PC-3 (cell line): ENCODE data around the gene OR1I1.

Experiments
- EZH2 ChIP-seq: fragments of 300-600 bp; sonication (generic); IDR thresholded peaks from one replicate; pipeline ENCODE4 v1.6.1; 2017; ENCODE audit warnings: antibody characterized with exemption, mild to moderate bottlenecking, low read length; ENCODE audit not compliant: unreplicated experiment
- EZH2phosphoT487 ChIP-seq: fragments of 300-600 bp; sonication (generic); IDR thresholded peaks from 2 replicates; pipeline ENCODE4 v1.6.1; 2018; ENCODE audit warnings: mild to moderate bottlenecking, antibody characterized with exemption, low read length, borderline replicate concordance
- TF ChIP-seq, protein P1 (sequence below): fragments of 300-600 bp; sonication (generic); conservative IDR thresholded peaks from 2 replicates; pipeline ENCODE4 v1.5.1; 2017; ENCODE audit warnings: antibody characterized with exemption, low read depth, mild to moderate bottlenecking, low read length

DNA sequence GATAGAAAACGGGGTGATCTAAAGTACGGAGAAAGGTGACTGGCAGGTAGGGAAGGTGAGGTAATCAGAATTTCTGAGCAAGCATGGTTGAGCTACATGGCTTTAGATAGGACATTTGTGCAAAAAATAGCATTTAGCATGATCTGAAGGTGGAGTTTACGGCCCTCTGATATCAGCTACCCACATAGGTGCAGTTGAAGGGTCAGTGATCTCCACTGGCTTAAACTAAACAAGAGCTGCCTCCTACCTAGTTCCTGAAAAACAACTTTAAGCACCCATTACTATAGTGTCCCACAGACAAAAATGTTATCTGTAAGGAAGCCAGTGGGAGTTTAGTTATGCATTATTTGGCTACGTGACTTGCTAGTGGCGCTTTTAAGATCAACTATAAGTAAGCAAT, 33.9 kb upstream of the OR1I1 start:
- no peak for TF ChIP-seq EZH2
- TF ChIP-seq, protein P1, sequence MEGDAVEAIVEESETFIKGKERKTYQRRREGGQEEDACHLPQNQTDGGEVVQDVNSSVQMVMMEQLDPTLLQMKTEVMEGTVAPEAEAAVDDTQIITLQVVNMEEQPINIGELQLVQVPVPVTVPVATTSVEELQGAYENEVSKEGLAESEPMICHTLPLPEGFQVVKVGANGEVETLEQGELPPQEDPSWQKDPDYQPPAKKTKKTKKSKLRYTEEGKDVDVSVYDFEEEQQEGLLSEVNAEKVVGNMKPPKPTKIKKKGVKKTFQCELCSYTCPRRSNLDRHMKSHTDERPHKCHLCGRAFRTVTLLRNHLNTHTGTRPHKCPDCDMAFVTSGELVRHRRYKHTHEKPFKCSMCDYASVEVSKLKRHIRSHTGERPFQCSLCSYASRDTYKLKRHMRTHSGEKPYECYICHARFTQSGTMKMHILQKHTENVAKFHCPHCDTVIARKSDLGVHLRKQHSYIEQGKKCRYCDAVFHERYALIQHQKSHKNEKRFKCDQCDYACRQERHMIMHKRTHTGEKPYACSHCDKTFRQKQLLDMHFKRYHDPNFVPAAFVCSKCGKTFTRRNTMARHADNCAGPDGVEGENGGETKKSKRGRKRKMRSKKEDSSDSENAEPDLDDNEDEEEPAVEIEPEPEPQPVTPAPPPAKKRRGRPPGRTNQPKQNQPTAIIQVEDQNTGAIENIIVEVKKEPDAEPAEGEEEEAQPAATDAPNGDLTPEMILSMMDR: no peak
- no peak for TF ChIP-seq EZH2phosphoT487
